Activated T-cell treated with anti-CD3 and anti-CD28 coated beads for 24 hours (primary cell): ENCODE measurements around the gene ULBP2.
"Not testable (repeated sequence)": the region's sequence is repeated elsewhere in the genome, so short reads cannot be mapped to it uniquely, and the experiment has no call there.

Experiments
- DNase-seq: peaks from one replicate; pipeline ENCODE4 v3.0.0-alpha.2; 2020; ENCODE audit warnings: low read depth

Gene ULBP2, protein sequence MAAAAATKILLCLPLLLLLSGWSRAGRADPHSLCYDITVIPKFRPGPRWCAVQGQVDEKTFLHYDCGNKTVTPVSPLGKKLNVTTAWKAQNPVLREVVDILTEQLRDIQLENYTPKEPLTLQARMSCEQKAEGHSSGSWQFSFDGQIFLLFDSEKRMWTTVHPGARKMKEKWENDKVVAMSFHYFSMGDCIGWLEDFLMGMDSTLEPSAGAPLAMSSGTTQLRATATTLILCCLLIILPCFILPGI

DNA sequence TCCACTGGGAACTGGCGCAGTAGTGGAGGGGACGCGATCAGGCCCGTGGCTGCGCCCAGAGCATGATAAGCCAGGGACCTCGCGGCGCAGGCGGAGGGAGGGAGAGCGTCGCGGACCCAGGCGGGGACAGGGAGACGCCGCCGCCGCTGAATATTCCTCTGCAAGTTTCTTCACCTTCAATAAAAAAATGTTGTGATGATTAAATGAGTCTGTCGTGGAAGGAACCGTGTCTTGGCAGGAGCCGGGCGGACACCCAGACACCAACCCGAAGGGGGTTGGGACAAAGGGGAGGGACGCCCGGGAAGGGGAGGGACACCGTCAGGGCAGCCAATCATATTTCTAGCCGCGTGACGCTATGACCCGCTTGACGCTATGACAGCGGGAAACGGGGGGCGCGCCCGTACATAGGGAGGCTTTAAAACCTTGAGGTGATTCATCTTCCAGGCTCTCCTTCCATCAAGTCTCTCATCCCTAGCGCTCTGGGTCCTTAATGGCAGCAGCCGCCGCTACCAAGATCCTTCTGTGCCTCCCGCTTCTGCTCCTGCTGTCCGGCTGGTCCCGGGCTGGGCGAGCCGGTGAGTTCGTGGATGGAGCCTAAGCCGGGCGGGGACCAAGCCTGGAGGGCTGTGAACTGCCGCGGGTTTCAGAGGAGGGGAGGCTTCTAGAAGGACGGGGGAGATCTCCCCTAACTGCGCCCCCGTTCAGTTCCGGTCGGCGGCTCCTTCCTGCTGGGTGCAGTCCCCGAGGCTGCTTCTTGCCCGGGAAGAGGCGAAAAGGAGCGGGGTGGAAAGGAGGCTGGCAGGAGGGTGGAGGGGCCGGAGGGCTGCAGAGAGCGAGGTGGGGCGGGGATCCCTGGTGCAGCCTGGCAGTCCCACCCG is at the start of gene ULBP2:
Gene ULBP2 (plus strand): TSS at position 432 of the 878 bp plus-strand sequence. CDS start 59 bp downstream, at position 491.
- peak; percentile 82 for DNase-seq

DNA sequence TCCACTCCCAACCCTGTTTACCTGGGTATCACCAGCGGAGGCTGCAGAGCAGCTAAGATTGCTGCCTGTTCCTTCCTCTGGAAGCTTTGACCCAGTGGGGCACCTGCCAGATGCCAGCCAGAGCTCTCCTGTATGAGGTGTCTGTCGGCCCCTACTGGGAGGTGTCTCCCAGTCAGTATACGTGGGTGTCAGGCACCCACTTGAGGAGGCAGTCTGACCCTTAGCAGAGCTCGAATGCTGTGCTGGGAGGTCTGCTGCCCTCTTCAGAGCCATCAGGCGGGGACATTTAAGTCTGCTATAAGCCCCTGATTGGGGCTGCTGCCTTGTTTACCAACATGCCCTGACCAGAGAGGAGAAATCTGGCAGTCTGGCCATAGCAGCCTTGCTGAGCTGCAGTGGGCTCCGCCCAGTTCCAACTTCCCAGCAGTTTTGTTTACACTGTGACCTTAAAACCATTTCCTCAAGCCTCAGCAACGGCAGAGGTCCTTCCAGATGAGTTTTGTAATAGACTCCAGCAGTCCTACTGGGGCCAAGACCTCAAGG is 46.7 kb upstream of the ULBP2 start:
- DNase-seq = no peak

GRCh38 chr6:149895833-149896271 is 46.0 kb upstream of the ULBP2 start:
- DNase-seq = no peak

DNA sequence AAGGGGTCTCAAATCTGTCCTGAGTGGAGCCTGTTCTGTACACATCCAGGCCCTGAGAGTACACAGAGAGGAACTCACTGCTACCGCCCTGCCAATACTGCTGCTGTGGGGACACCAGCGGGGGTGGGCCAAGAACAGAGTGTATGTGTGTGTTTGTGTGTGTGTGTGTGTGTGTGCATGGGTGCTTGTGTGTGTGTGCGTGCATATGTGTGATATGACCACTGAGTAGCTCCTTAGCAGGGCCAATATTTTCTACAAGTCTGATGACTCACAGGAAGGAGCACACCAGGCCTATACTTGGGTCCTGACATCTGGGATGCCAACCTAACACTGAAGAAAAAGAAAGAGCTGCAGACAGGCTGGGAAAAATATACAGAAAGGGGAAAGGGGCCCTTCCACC is 45.3 kb upstream of the ULBP2 start:
- no peak for DNase-seq

DNA sequence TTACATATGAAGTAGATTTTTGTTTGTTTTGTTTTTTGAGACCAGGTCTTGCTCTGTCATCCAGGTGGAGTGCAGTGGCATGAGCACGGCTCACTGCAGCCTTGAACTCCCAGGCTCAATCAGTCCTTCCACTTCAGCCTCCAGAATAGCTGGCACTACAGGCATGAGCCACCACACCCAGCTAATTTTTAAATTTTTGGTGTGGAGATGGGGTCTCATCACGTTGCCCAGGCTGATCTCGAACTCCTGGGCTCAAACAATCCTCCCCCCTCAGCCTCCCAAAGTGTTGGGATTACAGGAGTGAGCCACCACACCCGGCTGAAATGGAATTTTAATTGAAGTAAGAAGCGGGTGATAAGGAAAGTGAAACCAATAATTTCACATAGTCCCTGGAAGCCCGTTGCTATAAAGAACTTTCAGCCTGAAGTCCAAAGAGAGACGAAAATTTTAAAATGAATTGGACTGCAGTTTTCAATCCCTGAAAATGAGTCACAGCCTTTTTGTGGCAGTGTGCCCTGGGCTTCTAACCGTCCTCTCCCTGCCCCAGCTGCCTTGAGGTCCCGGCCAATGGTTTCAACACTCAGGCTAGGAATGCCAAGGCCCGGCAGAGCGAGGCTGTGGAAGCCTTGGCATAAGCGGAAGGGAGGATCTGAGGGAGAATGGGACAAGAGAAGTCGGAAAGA is 44.7 kb upstream of the ULBP2 start:
- no peak for DNase-seq

GRCh38 chr6:149897855-149898744 is 43.7 kb upstream of the ULBP2 start, which contains the start of gene RAET1E:
Gene RAET1E, minus strand, starts transcription at chr6:149898113. Its CDS starts 7,212 bp downstream, at chr6:149890901.
- DNase-seq = no peak

DNA sequence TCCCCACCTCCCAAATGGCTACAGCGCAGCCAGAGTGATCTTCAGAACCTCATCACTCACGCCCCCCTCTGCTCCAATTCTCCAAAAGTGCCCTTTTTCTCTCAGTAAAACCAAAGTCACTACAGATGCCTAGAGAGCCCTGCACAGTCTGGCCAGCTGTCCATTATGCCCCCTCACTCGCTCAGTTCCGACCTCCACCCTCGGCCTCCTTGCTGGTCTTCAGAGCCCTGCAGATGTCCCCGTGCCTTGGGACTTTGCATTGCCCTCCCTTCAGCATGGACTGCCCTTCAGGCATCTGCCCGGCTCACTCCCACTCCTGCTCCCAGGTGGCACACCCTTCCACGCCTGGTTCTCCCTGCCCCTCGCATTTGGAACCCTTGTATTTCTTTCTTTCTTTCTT is 42.8 kb upstream of the ULBP2 start:
- DNase-seq = no peak

GRCh38 chr6:149899486-149899885 is 42.3 kb upstream of the ULBP2 start:
- DNase-seq = no peak

DNA sequence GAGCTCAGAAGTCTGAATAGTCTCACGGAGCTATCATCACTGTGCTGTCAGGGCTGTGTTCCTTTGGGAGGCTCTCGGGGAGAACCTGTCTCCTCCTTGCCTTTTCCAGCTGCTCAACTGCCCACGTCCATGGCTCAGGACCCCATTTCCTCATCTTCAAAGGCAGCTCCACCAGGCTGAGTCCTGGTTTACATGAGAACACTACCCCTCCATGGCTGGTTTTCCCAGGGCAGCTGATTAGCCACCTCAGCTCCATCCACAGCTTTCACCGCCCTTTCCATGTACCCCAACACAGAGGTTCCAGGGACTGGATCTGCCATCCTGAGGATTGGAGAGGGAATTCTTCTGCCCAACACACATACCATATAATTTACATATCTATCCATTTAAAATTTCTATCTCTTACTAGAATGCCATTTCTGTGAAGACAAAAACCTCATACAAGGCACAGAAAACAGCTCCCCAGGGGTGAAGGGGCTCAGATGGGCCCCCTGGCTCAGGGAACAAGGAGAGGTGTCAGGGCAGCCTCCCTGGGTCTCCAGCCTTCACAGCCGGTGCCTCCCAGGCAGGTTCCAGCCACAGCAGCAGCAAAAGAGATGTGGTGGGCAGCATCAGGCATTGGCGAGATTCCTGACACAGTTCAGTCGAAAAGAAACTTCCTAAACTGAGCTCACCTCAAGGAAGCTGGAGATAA is 41.7 kb upstream of the ULBP2 start:
- DNase-seq = no peak

DNA sequence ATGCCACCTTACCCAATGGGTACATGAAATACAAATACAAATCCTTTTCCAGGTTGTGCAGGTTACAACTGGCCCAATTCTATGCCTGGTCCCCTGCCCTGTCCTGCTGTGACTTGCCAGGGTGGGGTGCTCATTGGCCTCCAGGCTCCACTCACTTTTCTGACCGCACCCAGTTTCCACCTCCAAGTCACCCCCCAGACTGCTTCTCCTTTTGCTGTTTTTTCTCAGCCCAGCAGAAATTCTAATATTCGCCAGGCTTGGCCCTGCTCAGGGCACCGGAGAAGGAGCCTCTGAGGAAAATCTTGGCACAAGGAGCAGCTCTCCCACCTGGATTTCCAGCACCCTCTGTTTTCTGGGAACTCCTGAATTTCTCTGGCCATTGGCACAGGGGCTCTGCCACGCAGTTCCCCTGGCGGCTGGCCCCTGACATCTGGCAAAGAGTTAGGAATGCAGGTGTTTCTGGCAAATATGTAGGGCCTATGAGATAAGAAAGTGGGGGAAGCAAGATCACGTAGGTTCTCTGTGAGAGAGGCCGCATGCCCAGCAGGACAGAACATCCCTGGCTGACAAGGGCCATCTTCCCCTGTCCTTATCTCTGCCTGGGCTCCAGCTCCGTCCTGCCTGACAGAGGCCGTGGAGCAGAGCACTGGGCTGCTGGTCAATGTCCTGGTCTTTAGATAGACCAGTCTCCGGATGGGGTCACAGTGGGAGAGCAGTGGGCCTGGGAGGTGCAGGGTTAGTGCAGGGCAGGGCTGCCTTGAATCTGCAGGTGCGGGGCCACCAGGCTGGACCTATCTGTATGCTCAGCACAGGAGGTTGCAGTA is 41.0 kb upstream of the ULBP2 start:
- DNase-seq = no peak

DNA sequence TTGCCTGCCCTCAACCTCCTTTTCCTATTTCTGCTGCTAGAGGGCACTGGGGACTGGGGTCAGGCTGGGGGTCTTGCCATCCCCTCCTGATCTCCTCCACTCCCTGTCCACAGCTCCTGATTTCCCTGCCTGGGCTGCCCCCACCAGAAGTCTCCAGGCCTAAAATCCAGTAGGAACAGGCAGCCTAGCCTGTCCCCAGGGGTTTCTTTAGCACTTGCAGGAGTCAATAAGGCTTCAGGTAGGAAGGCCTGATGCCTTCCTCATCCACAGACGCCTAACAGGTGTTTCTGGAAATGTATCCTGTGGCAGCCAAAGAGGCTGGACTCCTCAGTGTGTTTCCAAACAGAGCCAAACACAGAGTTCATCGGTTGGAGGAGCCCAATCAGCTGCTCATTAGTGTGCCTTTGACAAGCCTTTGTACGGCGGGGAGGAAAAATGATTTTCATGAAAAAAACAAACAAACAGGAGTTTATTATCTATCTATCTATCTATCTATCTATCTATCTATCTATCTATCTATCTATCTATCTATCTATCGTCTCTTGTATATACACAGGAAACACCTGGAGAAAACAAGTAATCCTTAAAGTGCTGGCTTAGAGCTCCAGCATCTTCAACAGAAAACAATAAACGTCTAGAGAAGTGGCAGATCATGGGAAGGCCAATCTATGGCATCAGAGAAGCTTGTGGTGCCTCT is 40.2 kb upstream of the ULBP2 start:
- no peak for DNase-seq

DNA sequence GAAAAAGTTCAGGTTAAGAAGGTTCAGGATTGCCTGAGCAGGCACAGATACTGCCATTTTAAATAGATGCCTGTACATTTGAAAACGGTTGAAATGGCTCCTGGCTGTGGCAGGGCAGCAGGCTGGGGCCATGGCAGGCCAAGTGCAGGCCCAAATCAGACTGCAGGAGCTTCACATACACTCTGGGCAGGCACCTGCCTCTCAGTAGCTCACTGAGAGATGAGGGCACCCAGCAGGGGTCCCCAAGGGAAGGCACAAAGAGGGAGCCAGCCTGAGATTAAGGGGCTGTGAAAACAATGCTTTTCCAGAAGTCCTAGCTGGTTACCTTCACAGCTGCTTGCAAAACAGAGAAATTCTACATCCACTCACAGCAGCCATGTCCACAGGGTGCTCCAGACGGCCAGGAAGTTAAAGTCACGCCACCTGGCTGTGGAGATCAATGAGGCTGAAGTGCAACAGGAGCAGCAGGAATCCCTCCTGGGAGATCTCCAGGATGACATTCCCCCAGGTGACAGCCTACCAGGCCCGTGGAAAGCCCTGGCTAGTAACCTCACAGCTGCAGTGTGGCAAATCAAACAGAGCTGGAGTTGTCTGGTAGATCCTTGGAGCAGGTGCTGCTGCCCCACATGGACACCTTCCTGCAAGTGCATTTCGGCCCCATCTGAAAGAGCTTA is 37.7 kb upstream of the ULBP2 start:
- no peak for DNase-seq

DNA sequence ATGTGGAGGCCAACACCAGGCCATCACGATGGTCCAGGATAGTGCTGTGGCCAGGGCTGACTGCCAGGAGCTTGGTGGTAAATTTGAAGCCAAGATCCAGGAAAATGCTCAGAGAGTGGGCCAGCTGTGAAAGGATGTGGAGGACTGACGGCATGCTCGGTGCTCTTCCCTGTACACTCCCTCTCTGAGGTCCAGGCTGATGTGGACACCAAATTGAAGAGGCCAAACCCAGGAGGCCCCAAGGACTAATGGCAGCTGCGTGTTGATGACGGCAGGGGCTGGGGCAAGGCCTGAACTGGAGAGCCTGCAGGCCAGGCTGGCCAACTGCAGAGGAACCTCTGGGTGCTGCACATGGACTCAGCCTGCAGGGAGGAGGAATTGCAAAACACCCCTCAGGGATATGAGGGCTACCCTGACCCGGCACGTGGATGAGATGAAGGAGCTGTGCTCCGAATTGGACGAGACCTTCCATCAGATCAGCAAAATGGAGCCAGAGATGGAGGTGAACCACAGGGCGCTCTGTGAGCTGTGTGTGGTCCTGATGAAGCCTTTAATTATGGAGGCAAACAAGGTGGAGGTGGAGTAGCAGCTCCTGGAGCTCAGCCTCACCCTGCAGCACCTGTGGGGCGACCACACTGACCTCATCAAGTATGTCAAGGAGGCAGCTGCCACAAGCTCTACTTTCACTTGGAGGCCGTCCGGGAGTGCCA is 37.0 kb upstream of the ULBP2 start:
- DNase-seq = no peak

DNA sequence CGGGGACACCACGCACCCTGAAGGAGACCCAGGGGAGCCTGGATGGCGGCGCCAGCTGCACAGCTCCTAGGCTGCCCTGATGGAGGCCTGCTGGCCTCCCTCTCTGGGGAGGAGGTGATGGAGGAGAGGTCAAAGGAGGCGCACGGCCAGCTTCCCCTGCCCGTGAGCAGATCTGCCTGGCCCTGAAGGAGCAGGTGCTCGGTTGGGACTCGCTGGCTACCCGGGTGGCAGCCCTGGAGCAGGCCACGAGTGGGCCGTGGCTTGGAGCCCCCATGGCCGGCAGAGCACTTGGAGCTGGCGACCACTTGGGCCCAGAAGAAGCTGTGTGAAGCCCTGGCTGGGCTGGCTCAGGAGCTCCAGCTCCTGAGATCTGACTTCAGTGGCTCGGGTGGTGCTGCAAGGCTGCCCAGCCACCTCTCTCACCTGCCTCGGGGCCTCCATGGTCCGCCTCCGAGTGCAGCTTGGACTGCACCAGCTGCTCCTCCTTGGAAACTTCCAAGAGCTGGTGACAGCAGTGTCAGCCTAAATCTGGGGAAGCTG is 36.4 kb upstream of the ULBP2 start:
- no peak for DNase-seq

- DNase-seq = no peak
These were observed 35.9 kb upstream of the ULBP2 start for GRCh38 chr6:149905911-149906371.

- DNase-seq = no peak
These were observed 35.4 kb upstream of the ULBP2 start for GRCh38 chr6:149906405-149906804.

DNA sequence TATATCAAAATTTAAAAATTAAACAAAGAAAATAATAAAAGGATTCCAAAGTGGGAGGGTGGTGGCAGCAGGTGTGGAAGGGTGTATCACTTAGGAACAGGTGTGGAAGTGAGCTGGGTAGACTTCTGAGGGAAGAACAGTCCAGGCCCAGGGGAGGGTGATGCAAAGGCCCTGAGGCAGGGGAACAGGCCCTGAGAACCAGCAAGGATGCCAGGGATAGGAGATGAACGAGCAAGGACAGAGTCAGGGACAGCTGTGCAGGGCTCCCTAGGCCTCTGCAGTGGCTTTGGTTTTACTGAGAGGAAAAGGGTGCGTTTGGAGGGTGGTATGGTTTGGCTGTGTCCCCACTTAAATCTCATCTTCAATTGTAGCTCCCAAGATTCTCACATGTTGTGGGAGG is 34.5 kb upstream of the ULBP2 start:
- DNase-seq = no peak

DNA sequence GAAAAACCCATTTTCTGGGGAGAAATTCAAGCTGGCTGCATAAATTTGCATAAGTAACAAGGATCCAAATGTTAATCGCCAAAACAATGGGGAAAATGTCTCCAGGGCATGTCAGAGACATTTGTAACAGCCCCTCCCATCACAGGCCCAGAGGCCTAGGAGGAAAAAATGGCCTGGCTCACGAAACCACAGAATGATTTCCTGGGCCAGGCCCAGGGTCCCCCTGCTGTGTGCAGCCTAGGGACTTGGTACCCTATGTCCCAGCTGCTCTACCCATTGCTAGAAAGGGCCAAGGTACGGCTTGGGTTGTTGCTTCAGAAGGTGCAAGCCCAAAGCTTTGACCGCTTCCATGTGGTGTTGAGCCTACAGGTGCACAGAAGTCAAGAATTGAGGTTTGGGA is 33.3 kb upstream of the ULBP2 start:
- not testable (repeated sequence) for DNase-seq
